T-helper 2 cell treated with Interferon-gamma antibody and Interleukin-4, amounts not matched to agents 5 μg/mL and 100 μg/mL, for 36 hours (primary cell): ENCODE measurements around the gene KCNJ2.

Experiments
- DNase-seq: peaks from one replicate; pipeline ENCODE4 v3.0.0; 2021; ENCODE audit warnings: low spot score
- H3K27ac Mint-ChIP-seq: one replicate; pipeline ENCODE4 v1.8.0; 2021; ENCODE audit warnings: mild to moderate bottlenecking, mixed read lengths
- H3K27me3 Mint-ChIP-seq: one replicate; pipeline ENCODE4 v1.8.0; 2021; ENCODE audit warnings: low read depth, mixed read lengths
- H3K36me3 Mint-ChIP-seq: one replicate; pipeline ENCODE4 v1.8.0; 2021; ENCODE audit warnings: low read depth, mixed read lengths
- H3K4me1 Mint-ChIP-seq: one replicate; pipeline ENCODE4 v1.8.0; 2021; ENCODE audit warnings: low read depth, mixed read lengths
- H3K4me3 Mint-ChIP-seq: one replicate; pipeline ENCODE4 v1.8.0; 2022; ENCODE audit warnings: mild to moderate bottlenecking, moderate library complexity, mixed read lengths
- H3K9me3 Mint-ChIP-seq: one replicate; pipeline ENCODE4 v1.8.0; 2021; ENCODE audit warnings: mixed read lengths

Gene KCNJ2

GRCh38 chr17:70169709-70170597 lies 621 bp downstream of the KCNJ2 start:
- H3K27me3 Mint-ChIP-seq = peaks cover 64% of the 10 kb centered on the region
- H3K27ac Mint-ChIP-seq = no peak overlapping the region
- no peaks in the 10 kb centered on the region for H3K9me3 Mint-ChIP-seq
- peaks cover 9% of the 10 kb centered on the region for H3K4me1 Mint-ChIP-seq
- peak overlapping the region; percentile 81 for H3K4me3 Mint-ChIP-seq
- H3K36me3 Mint-ChIP-seq = no peaks in the 10 kb centered on the region
- no peak for DNase-seq

- H3K27ac Mint-ChIP-seq = no peak overlapping the region
- no peak for DNase-seq
- H3K36me3 Mint-ChIP-seq = no peaks in the 10 kb centered on the region
- no peak overlapping the region for H3K4me3 Mint-ChIP-seq
- peaks cover 61% of the 10 kb centered on the region for H3K27me3 Mint-ChIP-seq
- no peaks in the 10 kb centered on the region for H3K9me3 Mint-ChIP-seq
- H3K4me1 Mint-ChIP-seq = peaks cover 9% of the 10 kb centered on the region
Measured at GRCh38 chr17:70171159-70171558, 1.8 kb downstream of the KCNJ2 start.

GRCh38 chr17:70172449-70172848 lies 3.1 kb downstream of the KCNJ2 start:
- Mint-ChIP-seq H3K36me3 (no peaks in the 10 kb centered on the region), H3K4me3 (no peak overlapping the region), H3K9me3 (no peaks in the 10 kb centered on the region), H3K27me3 (peaks cover 52% of the 10 kb centered on the region), H3K27ac (no peak overlapping the region), H3K4me1 (peaks cover 9% of the 10 kb centered on the region)
- no peak for DNase-seq

GRCh38 chr17:70172923-70173322 lies 3.6 kb downstream of the KCNJ2 start:
- H3K36me3 Mint-ChIP-seq = no peaks in the 10 kb centered on the region
- H3K4me3 Mint-ChIP-seq = no peak overlapping the region
- H3K27me3 Mint-ChIP-seq = peaks cover 47% of the 10 kb centered on the region
- H3K9me3 Mint-ChIP-seq = no peaks in the 10 kb centered on the region
- peaks cover 9% of the 10 kb centered on the region for H3K4me1 Mint-ChIP-seq
- H3K27ac Mint-ChIP-seq = no peak overlapping the region
- DNase-seq = no peak

GRCh38 chr17:70173681-70174080 lies 4.3 kb downstream of the KCNJ2 start:
- DNase-seq = no peak
- Mint-ChIP-seq H3K4me1 (peaks cover 5% of the 10 kb centered on the region), H3K4me3 (no peak overlapping the region), H3K27ac (no peak overlapping the region), H3K27me3 (peaks cover 40% of the 10 kb centered on the region), H3K9me3 (no peaks in the 10 kb centered on the region), H3K36me3 (no peaks in the 10 kb centered on the region)

GRCh38 chr17:70181376-70181775 lies 12.0 kb downstream of the KCNJ2 start:
- no peak overlapping the region for H3K4me3 Mint-ChIP-seq
- no peaks in the 10 kb centered on the region for H3K4me1 Mint-ChIP-seq
- DNase-seq = no peak
- no peaks in the 10 kb centered on the region for H3K36me3 Mint-ChIP-seq
- no peaks in the 10 kb centered on the region for H3K27me3 Mint-ChIP-seq
- no peaks in the 10 kb centered on the region for H3K9me3 Mint-ChIP-seq
- no peak overlapping the region for H3K27ac Mint-ChIP-seq

- no peaks in the 10 kb centered on the region for H3K27me3 Mint-ChIP-seq
- H3K9me3 Mint-ChIP-seq = no peaks in the 10 kb centered on the region
- H3K4me3 Mint-ChIP-seq = no peak overlapping the region
- no peak for DNase-seq
- H3K36me3 Mint-ChIP-seq = no peaks in the 10 kb centered on the region
- no peak overlapping the region for H3K27ac Mint-ChIP-seq
- no peaks in the 10 kb centered on the region for H3K4me1 Mint-ChIP-seq
Measured at GRCh38 chr17:70181866-70182265, 12.5 kb downstream of the KCNJ2 start.

GRCh38 chr17:70183508-70183907 lies 14.2 kb downstream of the KCNJ2 start:
- Mint-ChIP-seq H3K27ac (no peak overlapping the region), H3K27me3 (no peaks in the 10 kb centered on the region), H3K4me1 (no peaks in the 10 kb centered on the region), H3K4me3 (no peak overlapping the region), H3K36me3 (no peaks in the 10 kb centered on the region), H3K9me3 (no peaks in the 10 kb centered on the region)
- DNase-seq = no peak

- Mint-ChIP-seq H3K27me3 (no peaks in the 10 kb centered on the region), H3K4me3 (no peak overlapping the region), H3K9me3 (no peaks in the 10 kb centered on the region), H3K4me1 (no peaks in the 10 kb centered on the region), H3K36me3 (no peaks in the 10 kb centered on the region), H3K27ac (no peak overlapping the region)
- DNase-seq = no peak
Measured at GRCh38 chr17:70184207-70184606, 14.9 kb downstream of the KCNJ2 start.

- DNase-seq = no peak
- no peak overlapping the region for H3K27ac Mint-ChIP-seq
- H3K27me3 Mint-ChIP-seq = no peaks in the 10 kb centered on the region
- no peaks in the 10 kb centered on the region for H3K36me3 Mint-ChIP-seq
- H3K4me3 Mint-ChIP-seq = no peak overlapping the region
- no peaks in the 10 kb centered on the region for H3K9me3 Mint-ChIP-seq
- no peaks in the 10 kb centered on the region for H3K4me1 Mint-ChIP-seq
Measured at GRCh38 chr17:70184770-70185169, 15.4 kb downstream of the KCNJ2 start.

- Mint-ChIP-seq H3K27ac (no peak overlapping the region), H3K4me3 (no peak overlapping the region), H3K4me1 (no peaks in the 10 kb centered on the region), H3K9me3 (no peaks in the 10 kb centered on the region), H3K27me3 (no peaks in the 10 kb centered on the region), H3K36me3 (no peaks in the 10 kb centered on the region)
- no peak for DNase-seq
Measured at GRCh38 chr17:70185285-70185684, 16.0 kb downstream of the KCNJ2 start.

- no peak overlapping the region for H3K4me3 Mint-ChIP-seq
- no peak for DNase-seq
Measured at GRCh38 chr17:70187383-70187782, 18.1 kb downstream of the KCNJ2 start.

GRCh38 chr17:70190959-70191805 lies 21.9 kb downstream of the KCNJ2 start:
- Mint-ChIP-seq H3K9me3 (no peaks in the 10 kb centered on the region), H3K27me3 (no peaks in the 10 kb centered on the region), H3K27ac (no peak overlapping the region), H3K4me1 (no peaks in the 10 kb centered on the region), H3K36me3 (no peaks in the 10 kb centered on the region), H3K4me3 (no peak overlapping the region)
- DNase-seq = no peak

More at GRCh38 chr17:70187383-70187782, 18.1 kb downstream of the KCNJ2 start:
- Mint-ChIP-seq H3K36me3 (no peaks in the 10 kb centered on the region), H3K4me1 (no peaks in the 10 kb centered on the region), H3K27me3 (no peaks in the 10 kb centered on the region), H3K27ac (no peak overlapping the region), H3K9me3 (no peaks in the 10 kb centered on the region)

- no peak for DNase-seq
- Mint-ChIP-seq H3K36me3 (no peaks in the 10 kb centered on the region), H3K4me1 (no peaks in the 10 kb centered on the region), H3K4me3 (no peak overlapping the region), H3K9me3 (no peaks in the 10 kb centered on the region), H3K27ac (no peak overlapping the region), H3K27me3 (no peaks in the 10 kb centered on the region)
Measured at GRCh38 chr17:70195091-70195490, 25.8 kb downstream of the KCNJ2 start.
